GM23338 (cell line): ENCODE data around the gene CABLES1. TPM values are rescaled to one million over a fixed set of nuclear protein-coding genes. Genes with fewer than 3 reads are reported as not detected.

Experiments used
- ATAC-seq: fragments of 200-7000 bp; cut with Tn5 transposase; 3 replicates; pipeline ENCODE4 v1.9.1; 2020
- DNase-seq: peaks from one replicate; pipeline ENCODE4 v3.0.0-alpha.2; 2015; ENCODE audit warnings: low spot score
- H2AFZ ChIP-seq: fragments of 200-600 bp; sonication (generic); 2 replicates; pipeline ENCODE4 v1.8.0; 2016; ENCODE audit warnings: antibody characterized with exemption, mild to moderate bottlenecking, moderate library complexity
- H3F3A ChIP-seq: fragments of 200-600 bp; sonication (generic); replicated peaks from 2 replicates; pipeline ENCODE4 v1.8.0; 2017; ENCODE audit warnings: antibody characterized with exemption, mixed run types, low read depth
- H3K27ac ChIP-seq: fragments of 200-600 bp; sonication (generic); 2 replicates; pipeline ENCODE4 v1.6.1; 2016; ENCODE audit warnings: low read depth
- H3K27me3 ChIP-seq: fragments of 200-600 bp; sonication (generic); 2 replicates; pipeline ENCODE4 v1.8.0; 2016; ENCODE audit warnings: mild to moderate bottlenecking, mixed run types, moderate library complexity; ENCODE audit not compliant: insufficient read depth
- H3K36me3 ChIP-seq: fragments of 200-600 bp; sonication (generic); 2 replicates; pipeline ENCODE4 v1.8.0; 2016; ENCODE audit warnings: mild to moderate bottlenecking; ENCODE audit not compliant: insufficient read depth
- H3K4me1 ChIP-seq: fragments of 200-600 bp; sonication (generic); 2 replicates; pipeline ENCODE4 v1.8.0; 2016; ENCODE audit warnings: mild to moderate bottlenecking, moderate library complexity; ENCODE audit not compliant: insufficient read depth
- H3K4me2 ChIP-seq: fragments of 200-600 bp; sonication (generic); 2 replicates; pipeline ENCODE4 v1.7.1; 2017; ENCODE audit warnings: mixed run types
- H3K4me3 ChIP-seq: fragments of 200-600 bp; sonication (generic); 2 replicates; pipeline ENCODE4 v1.6.1; 2016; ENCODE audit warnings: mixed run types
- H3K79me2 ChIP-seq: fragments of 200-600 bp; sonication (generic); replicated peaks from 2 replicates; pipeline ENCODE4 v1.8.0; 2017; ENCODE audit warnings: mild to moderate bottlenecking; ENCODE audit not compliant: insufficient read depth
- H3K9me2 ChIP-seq: fragments of 200-600 bp; sonication (generic); 2 replicates; pipeline ENCODE4 v1.8.0; 2017; ENCODE audit not compliant: insufficient read depth
- H4K20me1 ChIP-seq: fragments of 200-600 bp; sonication (generic); replicated peaks from 2 replicates; pipeline ENCODE4 v1.8.0; 2017; ENCODE audit warnings: mild to moderate bottlenecking; ENCODE audit not compliant: insufficient read depth
- H3K27ac Mint-ChIP-seq: 2 replicates; pipeline ENCODE4 v1.8.0; 2020; ENCODE audit warnings: inconsistent platforms, mild to moderate bottlenecking, moderate library complexity, mixed read lengths
- H3K27me3 Mint-ChIP-seq: 3 replicates; pipeline ENCODE4 v1.8.0; 2022; ENCODE audit warnings: low read depth, mild to moderate bottlenecking, moderate library complexity, mixed read lengths, inconsistent platforms; ENCODE audit not compliant: insufficient read depth, poor library complexity
- H3K36me3 Mint-ChIP-seq: 3 replicates; pipeline ENCODE4 v1.8.0; 2021; ENCODE audit warnings: low read depth, mild to moderate bottlenecking, inconsistent platforms, moderate library complexity, mixed read lengths
- H3K4me1 Mint-ChIP-seq: 3 replicates; pipeline ENCODE4 v1.8.0; 2020; ENCODE audit warnings: mild to moderate bottlenecking, inconsistent platforms, mixed read lengths
- H3K4me3 Mint-ChIP-seq: 3 replicates; pipeline ENCODE4 v1.8.0; 2021; ENCODE audit warnings: moderate library complexity, mild to moderate bottlenecking, inconsistent platforms, mixed read lengths
- H3K9me3 Mint-ChIP-seq: 3 replicates; pipeline ENCODE4 v1.8.0; 2020; ENCODE audit warnings: moderate library complexity, mild to moderate bottlenecking, inconsistent platforms, mixed read lengths
- EZH2 ChIP-seq: fragments of 200-600 bp; sonication (generic); IDR thresholded peaks from one replicate; pipeline ENCODE4 v1.8.0; 2017; ENCODE audit warnings: antibody characterized with exemption, mild to moderate bottlenecking, low read depth; ENCODE audit not compliant: unreplicated experiment
- JUNB ChIP-seq: IDR thresholded peaks from one replicate; pipeline ENCODE4 v1.6.1; 2016; ENCODE audit warnings: antibody characterized with exemption; ENCODE audit not compliant: unreplicated experiment
- ZNF331 ChIP-seq: fragments of 250-450 bp; sonication (Bioruptor Pico); IDR thresholded peaks from 2 replicates; pipeline ENCODE4 v1.5.0; 2020; ENCODE audit warnings: low read depth, mild to moderate bottlenecking, moderate library complexity
- polyA plus RNA-seq: library from polyadenylated mRNA; unstranded; fragments of >200 nt; fragmentation: Nextera tagmentation; extraction: Ambion mirVana; gene quantifications from 2 replicates; pipeline ENCODE4 v1.2.1, GENCODE V29; 2016
- total RNA-seq: library from RNA; depleted of rRNA; stranded (reverse); fragments of >200 nt; shearing (Covaris generic); gene quantifications from 2 replicates; pipeline ENCODE4 v1.2.3, GENCODE V29; 2014
- TF ChIP-seq, protein P1 (sequence below), 2 experiments: fragments of 200-600 bp in 1 of 2; sonication (generic) in 1 of 2; conservative IDR thresholded peaks; 2 replicates each; pipeline versions ENCODE4 v1.5.1 to v1.6.1; 2016 to 2017; ENCODE audit warnings: antibody characterized with exemption in 2 of 2, low read depth in 2 of 2, mild to moderate bottlenecking in 2 of 2, moderate library complexity in 1 of 2
- TF ChIP-seq, protein P2 (sequence below): fragments of 250-450 bp; sonication (Bioruptor Pico); IDR thresholded peaks from 2 replicates; pipeline ENCODE4 v1.5.0; 2020; ENCODE audit warnings: mild to moderate bottlenecking, moderate library complexity
- TF ChIP-seq, protein P3 (sequence below): IDR thresholded peaks from 2 replicates; pipeline ENCODE4 v1.6.1; 2016; ENCODE audit warnings: antibody characterized with exemption

Gene CABLES1
- total and polyA plus RNA-seq, 2 experiments from 2014 or later, result 2.6 to 12.4 TPM

DNA sequence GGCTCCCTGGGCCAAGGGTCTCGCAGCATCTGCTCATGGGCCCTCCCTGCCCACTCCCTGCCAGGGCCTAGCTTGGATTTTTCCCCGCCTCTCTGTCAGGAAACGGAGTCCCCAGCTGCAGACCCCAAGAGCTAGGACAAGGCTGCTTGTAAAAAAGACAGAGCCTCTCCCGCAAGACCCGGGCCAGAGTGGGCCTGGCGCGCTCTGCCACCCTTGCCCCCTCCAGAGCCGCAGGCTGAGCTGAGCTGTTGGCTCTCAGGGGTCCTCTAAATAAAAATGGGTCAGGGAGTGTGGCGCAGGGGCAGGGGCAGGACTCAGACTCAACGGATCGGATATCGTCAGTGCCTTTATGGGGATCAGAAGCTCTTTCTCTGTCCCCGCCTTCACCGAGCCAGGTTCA lies 112.6 kb downstream of the CABLES1 start:
- no peak for DNase-seq
- Mint-ChIP-seq H3K27me3 (peaks cover 12% of the 10 kb centered on the region), H3K4me1 (peaks cover 15% of the 10 kb centered on the region), H3K36me3 (peaks cover 71% of the 10 kb centered on the region), H3K27ac (no peak overlapping the region), H3K9me3 (peaks cover 21% of the 10 kb centered on the region), H3K4me3 (no peak overlapping the region)
- Histone ChIP-seq H4K20me1 (no peaks in the 10 kb centered on the region), H3K79me2 (no peaks in the 10 kb centered on the region), H3K27me3 (no peaks in the 10 kb centered on the region), H3K36me3 (no peaks in the 10 kb centered on the region; the same call in 1 of the 2 replicates), H2AFZ (no peak overlapping the region), H3K4me2 (no peak overlapping the region), H3K9me2 (no peaks in the 10 kb centered on the region), H3K4me3 (no peak overlapping the region), H3K4me1 (0 out of 2 replicates have a peak, but pooled peaks cover 11% of the 10 kb centered on the region), H3F3A (no peaks in the 10 kb centered on the region), H3K27ac (no peak overlapping the region)
- no peak for ATAC-seq
- TF ChIP-seq, protein P1, sequence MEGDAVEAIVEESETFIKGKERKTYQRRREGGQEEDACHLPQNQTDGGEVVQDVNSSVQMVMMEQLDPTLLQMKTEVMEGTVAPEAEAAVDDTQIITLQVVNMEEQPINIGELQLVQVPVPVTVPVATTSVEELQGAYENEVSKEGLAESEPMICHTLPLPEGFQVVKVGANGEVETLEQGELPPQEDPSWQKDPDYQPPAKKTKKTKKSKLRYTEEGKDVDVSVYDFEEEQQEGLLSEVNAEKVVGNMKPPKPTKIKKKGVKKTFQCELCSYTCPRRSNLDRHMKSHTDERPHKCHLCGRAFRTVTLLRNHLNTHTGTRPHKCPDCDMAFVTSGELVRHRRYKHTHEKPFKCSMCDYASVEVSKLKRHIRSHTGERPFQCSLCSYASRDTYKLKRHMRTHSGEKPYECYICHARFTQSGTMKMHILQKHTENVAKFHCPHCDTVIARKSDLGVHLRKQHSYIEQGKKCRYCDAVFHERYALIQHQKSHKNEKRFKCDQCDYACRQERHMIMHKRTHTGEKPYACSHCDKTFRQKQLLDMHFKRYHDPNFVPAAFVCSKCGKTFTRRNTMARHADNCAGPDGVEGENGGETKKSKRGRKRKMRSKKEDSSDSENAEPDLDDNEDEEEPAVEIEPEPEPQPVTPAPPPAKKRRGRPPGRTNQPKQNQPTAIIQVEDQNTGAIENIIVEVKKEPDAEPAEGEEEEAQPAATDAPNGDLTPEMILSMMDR (conservative IDR thresholded peaks at IDR 0.05; ENCODE audit: low read depth in 2 of 2), result no peak
- no peak for TF ChIP-seq EZH2
- no peak for TF ChIP-seq ZNF331 (CRISPR knock-in tag)
- TF ChIP-seq, protein P2, sequence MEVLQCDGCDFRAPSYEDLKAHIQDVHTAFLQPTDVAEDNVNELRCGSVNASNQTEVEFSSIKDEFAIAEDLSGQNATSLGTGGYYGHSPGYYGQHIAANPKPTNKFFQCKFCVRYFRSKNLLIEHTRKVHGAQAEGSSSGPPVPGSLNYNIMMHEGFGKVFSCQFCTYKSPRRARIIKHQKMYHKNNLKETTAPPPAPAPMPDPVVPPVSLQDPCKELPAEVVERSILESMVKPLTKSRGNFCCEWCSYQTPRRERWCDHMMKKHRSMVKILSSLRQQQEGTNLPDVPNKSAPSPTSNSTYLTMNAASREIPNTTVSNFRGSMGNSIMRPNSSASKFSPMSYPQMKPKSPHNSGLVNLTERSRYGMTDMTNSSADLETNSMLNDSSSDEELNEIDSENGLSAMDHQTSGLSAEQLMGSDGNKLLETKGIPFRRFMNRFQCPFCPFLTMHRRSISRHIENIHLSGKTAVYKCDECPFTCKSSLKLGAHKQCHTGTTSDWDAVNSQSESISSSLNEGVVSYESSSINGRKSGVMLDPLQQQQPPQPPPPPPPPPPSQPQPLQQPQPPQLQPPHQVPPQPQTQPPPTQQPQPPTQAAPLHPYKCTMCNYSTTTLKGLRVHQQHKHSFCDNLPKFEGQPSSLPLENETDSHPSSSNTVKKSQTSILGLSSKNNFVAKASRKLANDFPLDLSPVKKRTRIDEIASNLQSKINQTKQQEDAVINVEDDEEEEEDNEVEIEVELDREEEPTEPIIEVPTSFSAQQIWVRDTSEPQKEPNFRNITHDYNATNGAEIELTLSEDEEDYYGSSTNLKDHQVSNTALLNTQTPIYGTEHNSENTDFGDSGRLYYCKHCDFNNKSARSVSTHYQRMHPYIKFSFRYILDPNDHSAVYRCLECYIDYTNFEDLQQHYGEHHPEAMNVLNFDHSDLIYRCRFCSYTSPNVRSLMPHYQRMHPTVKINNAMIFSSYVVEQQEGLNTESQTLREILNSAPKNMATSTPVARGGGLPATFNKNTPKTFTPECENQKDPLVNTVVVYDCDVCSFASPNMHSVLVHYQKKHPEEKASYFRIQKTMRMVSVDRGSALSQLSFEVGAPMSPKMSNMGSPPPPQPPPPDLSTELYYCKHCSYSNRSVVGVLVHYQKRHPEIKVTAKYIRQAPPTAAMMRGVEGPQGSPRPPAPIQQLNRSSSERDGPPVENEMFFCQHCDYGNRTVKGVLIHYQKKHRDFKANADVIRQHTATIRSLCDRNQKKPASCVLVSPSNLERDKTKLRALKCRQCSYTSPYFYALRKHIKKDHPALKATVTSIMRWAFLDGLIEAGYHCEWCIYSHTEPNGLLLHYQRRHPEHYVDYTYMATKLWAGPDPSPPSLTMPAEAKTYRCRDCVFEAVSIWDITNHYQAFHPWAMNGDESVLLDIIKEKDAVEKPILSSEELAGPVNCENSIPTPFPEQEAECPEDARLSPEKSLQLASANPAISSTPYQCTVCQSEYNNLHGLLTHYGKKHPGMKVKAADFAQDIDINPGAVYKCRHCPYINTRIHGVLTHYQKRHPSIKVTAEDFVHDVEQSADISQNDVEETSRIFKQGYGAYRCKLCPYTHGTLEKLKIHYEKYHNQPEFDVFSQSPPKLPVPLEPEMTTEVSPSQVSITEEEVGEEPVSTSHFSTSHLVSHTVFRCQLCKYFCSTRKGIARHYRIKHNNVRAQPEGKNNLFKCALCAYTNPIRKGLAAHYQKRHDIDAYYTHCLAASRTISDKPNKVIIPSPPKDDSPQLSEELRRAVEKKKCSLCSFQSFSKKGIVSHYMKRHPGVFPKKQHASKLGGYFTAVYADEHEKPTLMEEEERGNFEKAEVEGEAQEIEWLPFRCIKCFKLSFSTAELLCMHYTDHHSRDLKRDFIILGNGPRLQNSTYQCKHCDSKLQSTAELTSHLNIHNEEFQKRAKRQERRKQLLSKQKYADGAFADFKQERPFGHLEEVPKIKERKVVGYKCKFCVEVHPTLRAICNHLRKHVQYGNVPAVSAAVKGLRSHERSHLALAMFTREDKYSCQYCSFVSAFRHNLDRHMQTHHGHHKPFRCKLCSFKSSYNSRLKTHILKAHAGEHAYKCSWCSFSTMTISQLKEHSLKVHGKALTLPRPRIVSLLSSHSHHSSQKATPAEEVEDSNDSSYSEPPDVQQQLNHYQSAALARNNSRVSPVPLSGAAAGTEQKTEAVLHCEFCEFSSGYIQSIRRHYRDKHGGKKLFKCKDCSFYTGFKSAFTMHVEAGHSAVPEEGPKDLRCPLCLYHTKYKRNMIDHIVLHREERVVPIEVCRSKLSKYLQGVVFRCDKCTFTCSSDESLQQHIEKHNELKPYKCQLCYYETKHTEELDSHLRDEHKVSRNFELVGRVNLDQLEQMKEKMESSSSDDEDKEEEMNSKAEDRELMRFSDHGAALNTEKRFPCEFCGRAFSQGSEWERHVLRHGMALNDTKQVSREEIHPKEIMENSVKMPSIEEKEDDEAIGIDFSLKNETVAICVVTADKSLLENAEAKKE, result no peak
- TF ChIP-seq, protein P3, sequence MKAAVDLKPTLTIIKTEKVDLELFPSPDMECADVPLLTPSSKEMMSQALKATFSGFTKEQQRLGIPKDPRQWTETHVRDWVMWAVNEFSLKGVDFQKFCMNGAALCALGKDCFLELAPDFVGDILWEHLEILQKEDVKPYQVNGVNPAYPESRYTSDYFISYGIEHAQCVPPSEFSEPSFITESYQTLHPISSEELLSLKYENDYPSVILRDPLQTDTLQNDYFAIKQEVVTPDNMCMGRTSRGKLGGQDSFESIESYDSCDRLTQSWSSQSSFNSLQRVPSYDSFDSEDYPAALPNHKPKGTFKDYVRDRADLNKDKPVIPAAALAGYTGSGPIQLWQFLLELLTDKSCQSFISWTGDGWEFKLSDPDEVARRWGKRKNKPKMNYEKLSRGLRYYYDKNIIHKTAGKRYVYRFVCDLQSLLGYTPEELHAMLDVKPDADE, result no peak
- TF ChIP-seq JUNB, result no peak
